SK-N-MC (cell line): ENCODE results near the gene TMBIM1.
A peak's percentile ranks its signal among the peaks of the same experiment; 100 is the strongest.

Experiments
- DNase-seq: peaks from one replicate; pipeline ENCODE4 v3.0.0-alpha.2; 2011; ENCODE audit warnings: low read depth, low spot score
- H3K27ac ChIP-seq: fragments of 200-600 bp; sonication (generic); 2 replicates; pipeline ENCODE4 v1.5.1; 2016; ENCODE audit warnings: mixed run types
- H3K36me3 ChIP-seq: fragments of 200-600 bp; sonication (generic); 2 replicates; pipeline ENCODE4 v1.6.1; 2017; ENCODE audit warnings: antibody characterized with exemption, low read length, mixed read lengths; ENCODE audit not compliant: insufficient read depth
- H3K4me3 ChIP-seq: fragments of 200-600 bp; sonication (generic); 2 replicates; pipeline ENCODE4 v1.5.1; 2016
- H3K9ac ChIP-seq: fragments of 200-600 bp; sonication (generic); 2 replicates; pipeline ENCODE4 v1.8.0; 2017; ENCODE audit warnings: mixed run types, mixed read lengths; ENCODE audit not compliant: insufficient read length
- H3K9me3 ChIP-seq: fragments of 200-600 bp; sonication (generic); 2 replicates; pipeline ENCODE4 v1.6.1; 2017; ENCODE audit warnings: low read depth, mild to moderate bottlenecking, antibody characterized with exemption, low read length, moderate library complexity, mixed read lengths
- EZH2 ChIP-seq: fragments of 200-600 bp; sonication (generic); IDR thresholded peaks from one replicate; pipeline ENCODE4 v1.6.1; 2017; ENCODE audit warnings: antibody characterized with exemption
- FOXP2 ChIP-seq: optimal IDR thresholded peaks from 2 replicates; pipeline ENCODE3; 2011; ENCODE audit warnings: mild to moderate bottlenecking, moderate library complexity; ENCODE audit not compliant: insufficient read depth; ENCODE audit errors: extremely low read length, control extremely low read depth
- POLR2AphosphoS5 ChIP-seq: IDR thresholded peaks from 2 replicates; pipeline ENCODE4 v1.6.1; 2012; ENCODE audit warnings: mild to moderate bottlenecking, low read depth, low read length, borderline replicate concordance

The TMBIM1 gene

GRCh38 chr2:218298314-218298875 is 6.1 kb upstream of the TMBIM1 start:
- H3K27ac ChIP-seq = no peak overlapping the region
- H3K9ac ChIP-seq = no peak overlapping the region
- TF ChIP-seq POLR2AphosphoS5 (no peak), FOXP2 (no peak), EZH2 (no peak)

GRCh38 chr2:218296847-218297246 is 4.5 kb upstream of the TMBIM1 start:
- no peaks in the 10 kb centered on the region for H3K36me3 ChIP-seq
- H3K9ac ChIP-seq = no peak overlapping the region
- H3K4me3 ChIP-seq = no peak overlapping the region
- H3K27ac ChIP-seq = no peak overlapping the region
- TF ChIP-seq EZH2 (no peak), POLR2AphosphoS5 (no peak), FOXP2 (no peak)
- no peaks in the 10 kb centered on the region for H3K9me3 ChIP-seq
- no peak for DNase-seq

More at GRCh38 chr2:218298314-218298875, 6.1 kb upstream of the TMBIM1 start:
- Histone ChIP-seq H3K36me3 (no peaks in the 10 kb centered on the region), H3K9me3 (no peaks in the 10 kb centered on the region), H3K4me3 (no peak overlapping the region)
- DNase-seq = no peak

GRCh38 chr2:218296200-218296599 is 3.9 kb upstream of the TMBIM1 start:
- no peak for DNase-seq
- Histone ChIP-seq H3K9me3 (no peaks in the 10 kb centered on the region), H3K36me3 (no peaks in the 10 kb centered on the region), H3K4me3 (no peak overlapping the region), H3K9ac (no peak overlapping the region), H3K27ac (no peak overlapping the region)
- TF ChIP-seq POLR2AphosphoS5 = no peak
- TF ChIP-seq FOXP2 = no peak
- TF ChIP-seq EZH2 = no peak

DNA sequence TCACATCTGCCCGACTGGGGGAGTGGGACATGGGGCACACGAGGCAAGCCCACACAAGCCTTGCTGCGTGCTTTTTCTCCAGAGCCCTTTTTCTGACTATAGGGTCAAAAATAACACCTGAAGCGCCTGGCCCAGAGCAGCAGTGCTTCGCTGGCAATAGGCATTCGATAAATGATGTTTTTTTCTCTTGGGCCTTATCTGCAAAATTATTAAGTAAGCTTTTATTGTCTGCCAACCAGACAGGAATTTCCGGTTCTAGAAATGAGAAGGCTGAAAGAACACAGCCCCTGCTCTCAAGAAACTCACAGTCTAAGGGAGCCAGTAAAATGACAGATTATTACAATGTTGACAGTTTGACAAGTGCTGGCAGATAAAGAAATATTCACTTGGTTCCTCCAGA is 2.7 kb upstream of the TMBIM1 start:
- no peaks in the 10 kb centered on the region for H3K9me3 ChIP-seq
- peak overlapping the region; percentile 36; the same call in 1 of the 2 replicates for H3K4me3 ChIP-seq
- H3K27ac ChIP-seq = peak overlapping the region; percentile 55; the same call in 1 of the 2 replicates
- no peaks in the 10 kb centered on the region for H3K36me3 ChIP-seq
- peak overlapping the region; percentile 21 for H3K9ac ChIP-seq
- no peak for TF ChIP-seq POLR2AphosphoS5
- no peak for TF ChIP-seq FOXP2
- no peak for DNase-seq

GRCh38 chr2:218294430-218295022 is 2.2 kb upstream of the TMBIM1 start:
- DNase-seq = no peak
- H3K4me3 ChIP-seq = peak overlapping the region; percentile 36; the same call in 1 of the 2 replicates
- TF ChIP-seq FOXP2 (no peak), POLR2AphosphoS5 (no peak), EZH2 (no peak)
- no peak overlapping the region for H3K9ac ChIP-seq
- H3K9me3 ChIP-seq = no peaks in the 10 kb centered on the region
- H3K36me3 ChIP-seq = no peaks in the 10 kb centered on the region
- H3K27ac ChIP-seq = peak overlapping the region; percentile 55; the same call in 1 of the 2 replicates

DNA sequence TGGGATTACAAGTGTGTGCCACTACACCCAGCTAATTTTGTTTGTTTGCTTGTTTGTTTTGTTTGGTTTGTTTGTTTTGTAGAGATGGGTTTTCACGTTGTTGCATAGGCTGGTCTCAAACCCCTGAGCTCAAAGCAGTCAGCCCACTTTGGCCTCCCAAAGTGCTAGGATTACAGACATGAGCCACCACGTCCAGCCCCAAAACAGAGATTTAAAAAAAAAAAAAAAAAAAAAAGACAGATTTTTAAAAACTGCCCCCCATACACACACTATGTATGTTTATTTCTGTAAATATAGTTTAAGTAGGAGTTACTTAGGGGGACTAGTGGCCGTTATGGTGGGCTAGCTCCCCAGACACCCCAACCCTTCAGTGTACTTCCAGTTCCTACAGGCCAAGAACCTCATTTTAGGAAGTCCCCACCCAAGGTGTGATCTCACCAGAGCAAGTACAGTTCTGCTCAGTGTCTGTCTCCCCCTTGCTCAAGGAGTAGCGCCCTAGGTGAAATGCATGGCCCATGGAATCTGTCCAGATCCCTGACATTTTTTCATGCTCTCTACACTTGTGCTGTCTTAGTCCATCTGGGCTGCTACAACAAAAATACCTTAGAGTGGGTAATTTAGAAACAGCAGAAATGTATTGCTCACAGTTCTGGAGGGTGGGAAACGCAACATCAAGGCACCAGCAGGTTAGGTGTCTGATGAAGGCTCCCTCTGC is 1.6 kb upstream of the TMBIM1 start:
- H3K4me3 ChIP-seq = no peak overlapping the region
- no peak for TF ChIP-seq EZH2
- TF ChIP-seq POLR2AphosphoS5 = no peak
- TF ChIP-seq FOXP2 = no peak
- H3K36me3 ChIP-seq = no peaks in the 10 kb centered on the region
- H3K9ac ChIP-seq = no peak overlapping the region
- DNase-seq = no peak
- no peak overlapping the region for H3K27ac ChIP-seq
- no peaks in the 10 kb centered on the region for H3K9me3 ChIP-seq

- Histone ChIP-seq H3K27ac (no peak overlapping the region), H3K36me3 (no peaks in the 10 kb centered on the region), H3K4me3 (peak overlapping the region; percentile 75), H3K9me3 (no peaks in the 10 kb centered on the region), H3K9ac (peak overlapping the region; percentile 67)
- TF ChIP-seq FOXP2 (no peak), POLR2AphosphoS5 (no peak), EZH2 (no peak)
- no peak for DNase-seq
These were observed 820 bp downstream of the TMBIM1 start for GRCh38 chr2:218291318-218292047.
